Right forelimb (tissue), 1 donor: ENCODE measurements around the gene CDKAL1.

Experiments used
- DNase-seq: peaks from one replicate; pipeline ENCODE4 v3.0.0-alpha.2; 2018

CDKAL1 gene

DNA sequence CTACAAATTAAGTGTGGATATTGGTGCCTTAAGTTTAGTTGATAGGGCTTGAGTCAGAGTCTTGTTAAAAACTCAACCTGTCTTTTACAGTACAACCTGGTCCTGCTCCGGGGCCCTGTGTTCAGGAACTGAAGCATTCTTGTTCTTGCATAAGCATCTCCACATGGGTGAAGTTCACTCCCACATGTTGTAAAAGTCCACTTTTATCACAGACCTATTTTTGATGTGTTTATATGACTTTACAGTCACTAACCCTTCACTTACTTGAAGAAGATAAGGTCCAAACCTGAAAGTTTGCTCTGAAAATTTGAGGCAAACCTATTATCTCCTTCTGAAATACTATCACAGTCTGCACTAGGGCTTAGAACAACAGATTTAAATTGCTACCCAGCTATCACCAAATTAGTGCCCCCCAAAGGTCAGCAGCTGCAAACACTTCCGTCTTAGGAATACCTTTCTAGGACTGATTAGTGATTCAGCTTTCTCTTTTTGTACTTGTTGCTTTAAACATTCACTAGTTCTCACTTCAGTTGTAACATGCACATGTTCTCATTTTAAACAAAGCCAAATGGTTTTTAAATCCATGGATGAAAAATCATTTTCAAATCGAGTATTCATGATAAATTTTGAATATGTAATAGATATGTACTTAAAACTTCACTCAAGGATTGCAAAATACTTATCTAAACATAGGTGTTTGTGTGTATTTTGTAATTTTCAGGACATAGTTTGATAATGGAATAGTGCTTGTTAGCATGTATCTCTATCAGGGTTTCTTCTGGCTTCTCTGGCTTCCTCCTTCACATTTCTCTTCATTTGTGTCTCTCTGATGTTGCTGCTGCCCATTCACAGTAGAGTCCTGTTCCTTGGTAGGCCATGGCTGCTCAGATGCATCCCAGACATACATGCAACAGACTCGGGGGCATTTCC, 589.5 kb downstream of the CDKAL1 start:
- no peak for DNase-seq

GRCh38 chr6:21128601-21129000, 594.3 kb downstream of the CDKAL1 start:
- DNase-seq, result no peak

GRCh38 chr6:21131406-21131805, 597.1 kb downstream of the CDKAL1 start:
- no peak for DNase-seq

- DNase-seq, result no peak
Measured at GRCh38 chr6:21132446-21132845, 598.2 kb downstream of the CDKAL1 start.

DNA sequence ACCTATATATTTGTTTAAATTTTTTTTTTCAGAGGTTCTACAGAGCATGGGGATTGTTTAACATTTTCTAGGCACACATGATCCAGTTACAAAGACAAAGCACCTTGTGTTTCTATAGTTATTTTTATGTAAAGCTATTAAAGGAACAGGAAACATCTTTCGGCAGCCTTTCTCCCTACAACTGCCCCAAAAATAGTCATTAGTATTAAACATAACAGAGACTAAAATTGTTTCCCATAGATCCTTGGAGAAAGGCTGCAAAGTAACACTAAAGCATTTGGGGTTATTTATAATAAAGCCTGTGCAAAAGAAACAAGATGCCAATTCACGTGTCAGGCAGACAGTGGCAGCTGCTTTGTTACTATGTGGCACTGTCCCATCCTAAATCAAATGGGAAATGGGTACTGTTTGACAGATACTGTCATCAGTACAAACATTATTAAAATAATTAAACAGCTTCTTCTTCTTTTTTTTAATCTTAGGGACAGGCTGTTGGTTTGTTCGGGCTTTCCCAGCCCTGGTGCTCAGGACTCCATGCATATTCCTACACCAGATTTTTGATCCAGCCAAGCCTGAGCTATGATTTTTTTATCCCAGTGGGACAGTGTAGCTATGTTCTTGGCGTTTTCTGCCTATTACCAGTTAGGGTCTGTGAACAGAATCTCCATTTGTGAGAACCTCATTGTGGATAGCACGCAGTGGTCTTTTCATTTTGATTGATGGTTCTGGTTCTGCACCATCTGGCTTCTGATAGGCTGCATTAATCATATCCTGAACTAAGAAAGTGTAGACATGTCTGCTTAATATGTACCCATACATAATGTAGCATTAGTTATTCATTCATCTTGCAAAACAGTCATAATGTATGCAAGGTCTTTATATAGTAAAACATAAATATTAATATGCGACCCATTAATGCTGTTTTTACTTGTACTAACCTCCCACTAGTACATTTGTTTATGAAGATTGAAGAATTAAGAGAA, 598.9 kb downstream of the CDKAL1 start:
- DNase-seq, result no peak

GRCh38 chr6:21133901-21134300, 599.6 kb downstream of the CDKAL1 start:
- no peak for DNase-seq

DNA sequence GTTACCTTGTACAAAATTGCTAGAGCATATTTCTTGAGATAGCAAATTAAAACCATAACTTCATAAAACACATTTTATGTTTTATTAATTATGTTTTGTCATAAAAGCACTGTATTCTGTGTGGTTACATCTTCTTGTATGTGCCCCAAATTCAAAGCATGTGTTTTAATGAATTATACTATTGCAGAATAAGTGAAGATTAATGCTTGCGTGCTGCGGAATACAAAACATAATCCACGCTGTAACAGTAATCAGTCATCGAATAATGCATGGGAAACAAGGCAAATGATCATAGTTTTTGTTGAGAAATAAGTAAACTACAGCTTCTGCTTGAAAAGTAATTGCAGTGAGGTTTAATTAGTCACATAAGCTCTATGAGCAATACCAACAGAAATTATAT, 600.1 kb downstream of the CDKAL1 start:
- no peak for DNase-seq

DNA sequence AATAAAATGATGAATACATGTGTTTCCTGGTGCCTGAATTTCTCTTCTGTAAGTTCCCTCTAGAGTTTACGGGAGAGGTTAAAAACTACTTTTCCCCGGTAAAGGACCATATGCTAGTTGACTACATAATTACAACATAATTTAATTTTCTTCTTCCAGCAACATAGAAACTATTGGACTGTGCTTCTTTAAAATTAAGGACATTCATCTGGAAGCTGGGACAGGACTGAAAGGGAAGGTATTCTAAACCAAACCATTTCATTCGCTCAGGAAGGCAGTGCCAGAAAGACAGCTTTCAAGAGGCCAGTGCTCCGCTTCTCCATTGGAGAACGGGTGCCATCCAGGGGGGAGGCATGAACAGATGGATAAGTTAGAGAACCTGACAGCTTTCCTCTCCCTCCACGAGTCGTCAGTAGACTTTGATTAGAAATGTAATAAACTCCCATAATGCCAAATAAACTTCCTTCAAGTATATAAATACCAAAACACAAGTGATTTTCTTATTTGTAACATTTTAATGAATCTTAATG, 601.3 kb downstream of the CDKAL1 start:
- no peak for DNase-seq

- no peak for DNase-seq
Measured at GRCh38 chr6:21137700-21138335, 603.6 kb downstream of the CDKAL1 start.

- no peak for DNase-seq
Measured at GRCh38 chr6:21138336-21139069, 604.2 kb downstream of the CDKAL1 start.

DNA sequence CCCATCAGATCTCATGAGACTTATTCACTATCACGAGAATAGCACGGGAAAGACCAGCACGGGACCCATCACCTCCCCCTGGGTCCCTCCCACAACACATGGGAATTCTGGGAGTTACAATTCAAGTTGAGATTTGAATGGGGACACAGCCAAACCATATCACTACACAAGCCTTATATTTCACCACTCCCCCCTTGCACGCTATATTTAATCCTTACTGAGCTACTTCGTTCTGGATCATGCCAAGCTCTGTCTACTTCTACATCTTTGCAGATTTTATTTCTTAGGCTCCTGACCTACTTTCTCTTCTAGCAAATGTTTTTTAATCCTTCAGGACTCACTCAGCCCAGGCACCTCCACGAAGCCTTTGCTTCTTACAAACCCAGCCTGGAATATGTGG, 606.7 kb downstream of the CDKAL1 start:
- no peak for DNase-seq

DNA sequence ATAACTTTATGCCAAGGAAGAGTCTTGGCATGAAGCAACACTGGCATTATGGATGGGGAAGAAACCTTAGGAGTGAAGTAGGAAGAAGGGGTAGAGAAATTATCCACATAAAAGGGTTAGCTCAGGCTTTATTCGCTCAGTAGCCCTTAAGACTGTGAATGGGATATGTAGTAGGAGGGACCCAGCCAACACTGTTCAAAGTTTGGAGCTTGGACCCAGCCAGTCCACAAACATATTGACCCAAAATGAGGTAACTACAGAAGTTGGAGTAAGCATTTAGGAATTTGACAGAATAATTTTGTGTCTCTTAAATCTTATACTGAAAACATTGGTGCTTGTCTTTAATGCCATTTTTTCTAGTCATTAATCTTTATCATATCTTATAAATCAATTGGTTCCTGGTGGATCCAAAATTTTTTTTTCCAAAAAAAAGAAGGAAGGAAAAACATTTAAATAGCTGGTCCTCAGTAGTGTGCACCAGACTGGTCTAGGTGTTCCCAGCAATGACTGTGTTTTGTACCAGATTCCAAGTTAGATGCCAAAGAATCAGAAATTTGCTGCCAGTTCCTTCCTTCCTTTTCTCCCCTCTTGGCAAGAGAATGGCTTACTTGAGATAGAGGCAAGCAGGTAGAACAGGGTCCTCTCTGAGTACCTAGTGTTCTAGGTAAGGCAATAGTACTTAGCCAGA, 607.5 kb downstream of the CDKAL1 start:
- no peak for DNase-seq

DNA sequence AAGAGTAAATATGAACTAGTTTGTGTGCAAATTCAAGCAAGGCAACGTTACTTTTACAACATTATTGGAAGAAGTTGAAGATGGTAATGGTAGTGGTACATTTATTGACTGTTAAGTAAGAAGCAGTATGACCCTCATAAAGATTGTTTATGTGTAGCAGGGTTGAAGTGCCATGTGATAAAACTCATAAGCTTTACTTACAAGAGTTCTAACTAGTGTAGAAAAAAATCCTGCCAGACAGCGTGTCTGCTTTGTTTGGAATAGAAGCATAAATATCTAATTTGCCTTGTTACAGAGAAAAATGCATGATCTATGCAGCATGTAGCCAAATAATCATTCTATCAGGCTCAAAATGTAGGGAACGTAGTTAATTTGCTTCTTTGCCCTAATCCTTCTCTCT, 608.5 kb downstream of the CDKAL1 start:
- no peak for DNase-seq

DNA sequence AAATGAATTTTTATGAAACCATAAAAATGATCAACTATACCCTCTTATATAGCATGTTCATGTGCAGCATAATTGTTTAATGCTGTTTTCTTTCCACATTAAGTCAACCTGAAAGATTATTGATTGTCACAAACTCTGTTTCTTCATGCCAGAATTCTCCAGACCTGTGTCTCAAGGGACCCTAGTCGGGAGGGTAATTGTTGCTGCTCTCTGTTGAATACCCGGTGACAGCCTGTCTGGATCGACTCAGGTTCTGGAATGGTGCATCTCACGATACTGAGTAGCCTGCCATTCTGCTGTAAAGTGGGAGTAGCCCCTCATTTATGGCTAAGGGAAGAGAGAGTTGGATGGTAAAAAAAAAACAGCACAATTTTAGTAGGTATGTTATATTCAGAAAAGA, 609.4 kb downstream of the CDKAL1 start:
- no peak for DNase-seq

DNA sequence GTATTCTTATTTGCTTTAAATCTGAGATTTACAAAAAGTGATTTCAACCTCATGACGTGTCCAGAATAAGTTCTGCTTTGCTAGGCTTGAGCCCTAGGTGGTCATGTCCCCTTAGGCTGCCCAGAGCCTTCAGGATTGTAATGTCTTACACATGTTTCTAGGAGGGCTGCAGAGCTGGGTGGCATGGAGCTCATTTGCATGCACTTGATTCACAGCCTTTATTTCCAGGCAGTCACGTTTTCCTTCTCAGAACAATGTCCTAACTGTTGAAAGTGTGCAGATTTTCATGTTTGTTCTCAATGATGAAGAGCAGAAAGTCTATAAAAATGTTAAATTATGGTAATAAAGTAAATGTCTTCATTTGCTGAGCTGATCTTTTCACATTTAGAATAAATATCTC, 610.7 kb downstream of the CDKAL1 start:
- no peak for DNase-seq

DNA sequence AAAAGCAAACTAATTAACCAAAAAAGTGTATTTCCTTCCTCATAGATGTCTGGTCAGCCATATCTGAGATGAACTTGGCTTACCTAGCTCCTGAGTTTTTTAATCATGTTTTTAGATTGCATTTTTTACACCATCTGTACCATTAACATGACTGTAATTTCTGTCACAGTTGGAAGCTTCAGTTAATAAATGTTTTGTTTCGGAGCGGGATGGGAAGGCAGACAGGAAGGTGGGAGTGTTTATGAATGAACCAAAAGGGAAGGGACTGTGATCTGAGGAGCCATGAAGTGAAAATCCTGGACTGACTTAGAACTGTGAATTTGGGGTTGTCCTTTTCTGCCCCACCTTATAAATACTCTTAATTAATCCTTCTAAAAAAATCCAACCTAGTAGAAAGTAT, 613.7 kb downstream of the CDKAL1 start:
- DNase-seq, result no peak

DNA sequence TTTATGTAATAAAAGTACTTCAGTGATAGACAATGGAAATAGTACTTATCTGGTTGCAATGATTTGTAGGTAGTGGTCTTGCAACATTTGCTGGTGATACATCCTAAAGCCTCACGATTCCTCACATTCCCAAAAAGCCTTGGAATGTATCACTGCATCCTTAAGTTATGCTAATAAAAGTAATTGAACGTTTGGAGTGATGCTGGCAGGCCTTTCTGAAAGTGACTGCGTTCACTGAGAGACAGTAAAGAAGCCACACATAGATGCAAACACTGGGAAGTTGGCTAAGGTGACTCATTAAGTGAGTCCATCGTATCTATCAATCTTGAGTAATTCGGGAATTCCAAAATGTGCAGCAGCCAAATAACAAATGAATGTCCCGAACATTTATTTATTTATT, 615.2 kb downstream of the CDKAL1 start:
- DNase-seq, result no peak

GRCh38 chr6:21150667-21151066, 616.4 kb downstream of the CDKAL1 start:
- no peak for DNase-seq

GRCh38 chr6:21151119-21151518, 616.9 kb downstream of the CDKAL1 start:
- no peak for DNase-seq

DNA sequence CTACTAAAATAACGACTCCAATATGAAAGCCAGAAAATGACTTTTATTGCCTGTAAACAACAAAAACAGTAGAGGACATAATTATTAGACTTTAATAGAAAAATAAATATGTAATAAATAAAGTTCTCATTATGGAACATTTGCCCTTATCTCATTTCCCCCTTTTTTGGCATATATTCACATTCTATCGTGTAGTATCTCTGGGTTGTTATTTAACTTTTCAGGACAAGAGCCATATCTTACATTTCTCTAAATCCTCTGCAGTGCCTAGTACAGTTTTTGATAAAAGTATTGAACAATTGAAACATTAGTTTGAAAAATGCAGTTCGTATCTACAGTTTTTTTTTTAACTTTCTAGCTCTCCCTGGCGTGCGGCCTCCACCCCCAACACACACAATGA, 617.3 kb downstream of the CDKAL1 start:
- DNase-seq, result no peak

DNA sequence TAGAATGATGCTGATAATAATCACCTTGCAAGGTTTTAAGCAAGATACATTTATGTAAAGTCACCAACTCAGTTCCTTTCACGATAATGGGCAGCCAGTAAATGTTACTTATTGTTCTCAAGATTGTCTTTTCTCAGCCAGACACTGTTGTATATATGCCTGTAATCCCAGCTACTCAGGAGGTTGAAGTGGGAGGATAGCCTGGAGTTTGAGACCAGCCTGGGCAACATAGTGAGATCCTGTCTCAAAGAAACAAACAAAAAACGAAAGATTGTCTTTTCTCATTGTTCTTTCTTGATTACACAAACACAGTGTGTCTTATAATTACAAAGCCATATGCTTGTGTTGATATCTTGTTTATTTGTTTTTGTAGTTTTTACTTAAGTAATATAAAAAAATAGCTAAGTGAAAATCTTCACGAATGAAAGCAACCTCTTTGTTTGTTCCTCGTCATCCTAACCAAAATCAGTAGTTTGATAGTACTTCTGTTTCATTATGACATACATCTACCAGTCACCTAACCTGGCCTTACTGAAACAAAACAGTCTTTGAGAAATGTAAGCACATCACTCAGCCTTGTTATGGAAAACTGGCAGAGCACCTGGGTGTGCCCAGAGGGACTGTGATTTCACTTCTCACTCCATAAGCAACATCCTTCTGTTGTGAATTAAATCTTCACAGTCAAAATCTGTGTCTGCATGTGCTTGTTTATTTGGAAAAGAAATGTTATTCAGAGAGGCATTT, 623.1 kb downstream of the CDKAL1 start:
- DNase-seq, result peak; percentile 50
